ENCODE data around the gene HAUS8. TPM values are rescaled to one million over a fixed set of nuclear protein-coding genes. Genes with fewer than 3 reads are reported as not detected.

The HAUS8 gene
- polyA plus RNA-seq, 4 donors: 11.9 to 14.1 (median 12.4) TPM

DNA sequence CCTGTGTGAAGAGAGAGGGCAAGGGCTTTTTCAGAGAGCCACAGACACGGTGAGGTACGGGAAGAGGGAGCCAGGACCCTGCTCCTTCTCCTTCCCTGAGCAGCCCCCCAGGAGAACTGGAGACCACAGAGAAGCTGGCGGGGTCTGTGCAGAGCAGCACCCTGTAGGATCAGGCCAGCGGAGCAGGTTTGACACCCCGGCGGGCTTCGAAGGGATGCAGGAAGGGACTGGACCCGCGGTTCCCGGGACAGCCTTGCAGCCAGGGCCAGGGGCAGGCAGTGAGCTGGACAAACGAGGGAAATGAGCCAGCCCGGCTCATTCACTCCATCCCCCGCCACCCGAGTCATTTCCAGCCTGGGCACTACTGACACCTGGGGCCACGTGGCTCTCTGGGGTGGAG lies 70.9 kb downstream of the HAUS8 start:
- no peak for DNase-seq (ENCODE audit: low read depth in 4 of 4, low spot score in 3 of 4)

DNA sequence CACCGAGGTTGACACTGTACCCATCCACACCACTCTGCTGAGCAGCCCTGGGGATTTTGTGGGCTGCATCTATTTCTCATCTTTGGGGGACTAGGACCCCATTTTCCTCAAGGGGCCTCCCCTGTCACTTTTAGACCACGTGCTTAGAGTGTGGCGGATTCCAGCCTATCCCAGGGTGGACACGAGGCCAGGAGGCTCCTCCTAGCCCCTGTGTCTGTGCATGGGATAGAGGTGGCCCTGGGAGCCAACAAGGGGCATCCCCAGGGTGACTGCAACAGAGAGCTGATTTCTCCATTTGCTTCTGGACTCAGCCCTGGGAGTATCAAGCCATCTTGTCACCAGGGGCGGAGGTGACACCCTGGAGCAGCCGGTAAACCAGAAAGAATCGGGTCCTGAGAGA lies 72.8 kb downstream of the HAUS8 start:
- no peak for DNase-seq (ENCODE audit: low read depth in 4 of 4, low spot score in 3 of 4)

DNA sequence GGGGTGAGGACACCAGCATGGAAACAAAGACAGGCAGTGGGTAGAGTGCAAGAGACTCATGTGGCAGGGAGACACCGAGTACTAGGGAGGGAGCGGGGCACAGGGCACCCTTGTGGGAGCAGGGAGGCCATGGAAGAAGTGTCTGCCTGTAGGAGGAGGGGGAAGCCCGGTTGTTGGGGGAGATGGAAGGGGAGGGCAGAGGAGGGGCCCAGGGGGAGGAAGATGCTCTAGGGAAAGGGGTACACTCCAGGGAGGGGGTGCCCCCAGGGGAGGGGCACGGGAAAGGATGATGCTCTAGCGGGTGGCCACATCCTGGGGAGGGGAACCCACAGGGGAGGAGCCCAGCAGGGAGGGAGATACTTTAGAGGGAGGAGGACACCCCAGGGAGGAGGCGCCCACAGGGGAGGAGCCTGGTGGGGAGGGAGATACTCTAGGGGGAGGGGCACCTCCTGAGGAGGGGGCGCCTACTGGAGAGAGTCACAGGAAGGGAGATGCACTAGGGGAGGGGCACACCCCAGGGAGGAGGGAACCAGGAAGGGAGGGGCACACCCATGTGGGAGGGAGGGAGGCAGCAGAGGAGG lies 73.6 kb downstream of the HAUS8 start:
- no peak for DNase-seq (ENCODE audit: low read depth in 4 of 4, low spot score in 3 of 4)

Other genes starting within 250 kb of the HAUS8 start
- gene SIN3B, start 246.1 kb downstream of the HAUS8 start, polyA plus RNA-seq (ENCODE audit: insufficient read length in 4 of 4): 10 to 100 TPM; 51.7 to 62.2 (median 58.3) TPM
- gene F2RL3, start 186.5 kb downstream of the HAUS8 start, polyA plus RNA-seq (ENCODE audit: insufficient read length in 4 of 4): 1 to 10 TPM in 2 of 4 donors, under 1 TPM in 2; 0.82 to 1.5 (median 1.1) TPM
- 10 to 100 TPM; 35.9 to 50.0 (median 41.7) TPM for gene CPAMD8, start 48.6 kb downstream of the HAUS8 start, polyA plus RNA-seq (ENCODE audit: insufficient read length in 4 of 4)
- 10 to 100 TPM; 40.6 to 51.6 (median 48.8) TPM for gene MYO9B, start 325 bp upstream of the HAUS8 start, polyA plus RNA-seq (ENCODE audit: insufficient read length in 4 of 4)
- gene USE1, start 139.9 kb upstream of the HAUS8 start, polyA plus RNA-seq (ENCODE audit: insufficient read length in 4 of 4): 10 to 100 TPM; 26.5 to 30.6 (median 29.7) TPM
- 10 to 100 TPM; 19.5 to 27.8 (median 23.6) TPM for gene OCEL1, start 150.8 kb upstream of the HAUS8 start, polyA plus RNA-seq (ENCODE audit: insufficient read length in 4 of 4)
- 10 to 100 TPM; 38.8 to 59.8 (median 40.6) TPM for gene NR2F6, start 170.5 kb upstream of the HAUS8 start, polyA plus RNA-seq (ENCODE audit: insufficient read length in 4 of 4)
- 1 to 10 TPM; 5.6 to 7.3 (median 6.3) TPM for gene USHBP1, start 189.3 kb upstream of the HAUS8 start, polyA plus RNA-seq (ENCODE audit: insufficient read length in 4 of 4)
- gene BABAM1, start 192.0 kb upstream of the HAUS8 start, polyA plus RNA-seq (ENCODE audit: insufficient read length in 4 of 4): 100 to 1,000 TPM in 2 of 4 donors, 10 to 100 TPM in 2; 93.4 to 109 (median 99.6) TPM
- gene ANKLE1, start 206.4 kb upstream of the HAUS8 start, polyA plus RNA-seq (ENCODE audit: insufficient read length in 4 of 4): under 1 TPM; 0.60 to 0.91 (median 0.83) TPM
- gene ABHD8, start 228.0 kb upstream of the HAUS8 start, polyA plus RNA-seq (ENCODE audit: insufficient read length in 4 of 4): 10 to 100 TPM in 1 of 4 donors, 1 to 10 TPM in 3; 7.6 to 14.2 (median 8.3) TPM
- gene MRPL34, start 230.4 kb upstream of the HAUS8 start, polyA plus RNA-seq (ENCODE audit: insufficient read length in 4 of 4): 10 to 100 TPM; 47.7 to 63.3 (median 51.3) TPM
- 10 to 100 TPM; 35.1 to 43.4 (median 36.9) TPM for gene DDA1, start 234.1 kb upstream of the HAUS8 start, polyA plus RNA-seq (ENCODE audit: insufficient read length in 4 of 4)

Data from right renal pelvis (tissue), 4 donors.